Activated CD4-positive, alpha-beta T cell treated with anti-CD3 and anti-CD28 coated beads, Interleukin-2, amount 50 U/mL, for 4 hours (primary cell): Measurements from ENCODE around the gene CLIC5.
A peak's percentile ranks its signal among the peaks of the same experiment; 100 is the strongest.
"Not testable (repeated sequence)": the region's sequence is repeated elsewhere in the genome, so short reads cannot be mapped to it uniquely, and the experiment has no call there.

Source experiments
- DNase-seq, 2 experiments: peaks; one replicate each; pipeline ENCODE4 v3.0.0-alpha.2; 2020

The CLIC5 gene

DNA sequence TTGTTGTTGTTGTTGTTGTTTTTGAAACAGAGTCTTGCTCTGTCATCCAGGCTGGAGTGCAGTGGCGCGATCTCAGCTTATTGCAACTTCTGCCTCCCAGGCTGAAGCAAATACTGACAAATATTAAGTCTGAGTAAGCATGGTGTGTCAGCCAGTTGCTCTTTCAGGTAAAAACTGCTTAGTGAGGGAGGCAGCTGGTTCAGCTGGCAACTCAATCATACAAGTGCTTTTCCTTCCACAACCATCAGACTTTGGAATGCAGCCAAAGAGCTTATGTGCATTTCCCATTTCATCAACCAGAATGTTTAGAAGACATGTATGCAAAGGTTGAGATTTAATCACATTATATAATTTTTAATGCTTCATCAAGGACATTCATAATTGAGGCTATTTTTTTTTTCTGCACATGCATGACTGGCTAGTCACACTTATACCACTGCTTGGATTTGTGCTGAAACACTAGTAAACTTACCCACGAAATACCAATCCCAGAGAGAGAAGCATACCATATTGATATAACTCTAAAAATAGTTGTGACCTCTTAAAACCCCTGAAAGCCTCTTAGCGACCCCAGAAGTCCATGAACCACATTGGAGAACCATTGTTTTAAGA lies 56.0 kb downstream of the CLIC5 start:
- DNase-seq, result no peak

DNA sequence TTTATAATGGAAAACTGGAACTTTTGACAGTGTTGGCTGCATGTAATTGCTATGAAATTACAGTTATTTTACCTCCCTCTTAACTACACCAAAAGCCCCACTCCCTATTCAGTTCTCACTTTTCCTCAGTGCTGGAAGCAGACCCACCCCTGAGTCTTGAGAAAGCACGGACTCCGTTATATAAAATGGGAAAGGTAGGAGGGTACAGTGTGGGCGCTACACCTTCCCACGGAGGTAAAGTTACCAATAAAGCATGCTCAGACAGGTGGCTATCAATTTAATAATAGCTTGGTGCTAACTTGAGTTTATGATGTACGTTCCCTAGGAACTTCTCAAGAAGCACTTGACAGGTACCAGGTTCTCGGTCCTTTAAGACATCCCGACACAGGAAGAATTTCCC lies 59.0 kb downstream of the CLIC5 start:
- no peak for DNase-seq

DNA sequence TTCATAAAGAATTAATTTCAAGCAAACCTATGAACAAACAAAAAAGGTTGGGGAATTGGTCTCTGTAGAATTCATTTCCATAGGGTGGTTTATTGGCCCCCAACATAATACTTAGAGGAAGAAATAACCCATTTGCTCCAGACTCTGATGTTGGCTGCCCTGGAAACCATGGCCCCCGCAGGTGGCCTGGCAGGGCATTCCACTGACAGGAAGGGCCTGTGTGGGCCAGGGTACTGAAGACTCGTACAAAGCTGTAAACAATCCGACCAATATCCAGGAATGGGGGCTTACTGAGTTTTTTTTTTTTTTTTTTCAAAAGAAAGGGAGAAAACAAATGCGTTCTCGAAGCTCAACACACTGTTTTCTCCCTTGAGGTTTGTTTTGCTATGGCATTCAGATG lies 59.5 kb downstream of the CLIC5 start:
- DNase-seq, result no peak

DNA sequence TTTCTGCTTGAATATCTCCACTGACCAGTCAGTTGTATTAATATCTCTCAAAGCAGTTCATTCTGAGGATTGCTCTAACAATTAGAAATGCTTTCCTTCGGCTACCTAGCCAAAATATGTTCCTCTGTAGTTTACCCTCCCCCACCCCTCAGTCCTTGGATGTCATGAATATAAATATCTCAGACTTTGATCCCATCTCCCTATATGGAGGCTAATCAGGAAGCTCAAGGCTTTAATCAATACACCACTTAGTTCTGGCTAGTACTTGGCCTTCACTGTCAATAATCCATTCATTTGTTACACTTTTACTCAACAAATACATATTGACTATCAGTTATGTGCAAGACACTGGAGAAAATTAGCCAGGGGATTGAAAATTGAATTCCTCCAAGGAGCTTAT lies 60.1 kb downstream of the CLIC5 start:
- no peak for DNase-seq

DNA sequence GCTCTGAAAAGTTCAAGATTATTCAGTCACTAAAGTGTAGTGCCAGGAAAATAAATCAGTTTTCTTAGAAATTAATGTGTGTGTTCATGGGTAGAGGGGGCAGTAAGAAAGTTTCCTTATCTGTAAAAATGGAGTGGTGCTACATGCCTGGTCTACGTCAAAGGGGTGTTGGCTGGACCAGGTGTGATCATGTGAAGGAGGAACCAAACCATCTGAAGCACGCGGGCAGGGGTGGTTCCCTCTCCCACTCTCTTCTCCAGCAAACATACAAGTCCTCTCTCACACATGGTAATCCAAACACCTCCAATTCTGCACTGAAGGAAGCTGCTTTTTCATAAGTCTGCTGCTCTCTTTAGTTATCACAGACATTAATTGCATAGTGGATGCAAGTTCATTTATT lies 63.1 kb downstream of the CLIC5 start:
- no peak for DNase-seq

DNA sequence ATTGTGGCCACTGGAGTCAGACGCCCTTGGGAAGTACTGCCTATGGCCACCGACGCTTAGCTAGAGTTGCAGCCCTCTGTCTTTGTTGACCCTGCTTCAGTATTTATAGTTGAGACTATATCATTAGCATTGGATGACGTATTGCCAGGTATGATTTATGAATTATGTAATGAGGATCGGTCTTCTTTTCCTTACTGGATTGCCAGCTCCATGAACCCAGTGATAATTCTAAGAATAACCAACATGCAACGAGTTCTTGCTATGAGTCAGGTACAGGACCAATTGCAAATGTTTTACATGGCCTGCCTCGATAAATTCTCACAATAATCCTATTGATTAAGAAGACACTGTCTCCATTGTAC lies 63.5 kb downstream of the CLIC5 start:
- DNase-seq, result no peak

DNA sequence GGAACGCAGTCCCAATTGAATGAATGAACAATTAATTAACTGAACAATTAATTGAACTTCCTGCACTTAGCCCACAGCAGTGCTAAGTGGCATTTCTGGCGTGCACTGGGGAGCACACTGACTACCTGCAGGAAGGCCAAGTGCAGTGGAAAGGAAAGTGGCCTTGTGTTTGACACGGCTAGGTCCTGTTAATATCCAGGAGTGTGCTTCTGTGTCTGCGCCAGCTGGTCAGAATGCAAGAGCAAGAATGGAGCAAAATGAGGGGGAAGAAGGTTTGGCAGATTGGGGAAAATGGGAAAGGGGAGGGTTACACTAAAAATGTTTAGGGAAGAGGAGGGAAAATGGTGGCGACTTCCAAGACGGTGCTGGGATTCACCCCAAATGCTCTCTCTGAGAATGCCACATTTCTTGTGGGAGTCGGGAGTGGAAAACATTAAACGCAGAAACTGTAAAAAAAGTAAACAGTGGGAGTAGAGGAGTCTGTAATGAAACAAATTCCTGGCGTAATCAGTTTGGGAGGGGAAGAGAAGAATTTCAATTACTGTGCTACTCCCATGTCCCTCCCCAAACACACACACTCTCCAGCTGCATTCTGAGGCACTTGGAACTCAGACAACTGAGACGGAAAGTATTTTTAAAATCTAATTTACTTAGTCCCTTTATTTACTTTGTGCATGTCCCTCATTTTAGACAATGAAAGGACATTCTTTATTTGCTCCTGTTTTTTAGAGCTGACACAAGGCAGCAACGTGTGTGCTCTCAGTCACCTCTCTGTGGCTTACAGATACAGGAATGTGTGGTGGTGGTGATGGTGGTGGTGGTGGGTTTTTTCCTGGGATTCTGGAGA lies 64.1 kb downstream of the CLIC5 start:
- DNase-seq, result no peak

DNA sequence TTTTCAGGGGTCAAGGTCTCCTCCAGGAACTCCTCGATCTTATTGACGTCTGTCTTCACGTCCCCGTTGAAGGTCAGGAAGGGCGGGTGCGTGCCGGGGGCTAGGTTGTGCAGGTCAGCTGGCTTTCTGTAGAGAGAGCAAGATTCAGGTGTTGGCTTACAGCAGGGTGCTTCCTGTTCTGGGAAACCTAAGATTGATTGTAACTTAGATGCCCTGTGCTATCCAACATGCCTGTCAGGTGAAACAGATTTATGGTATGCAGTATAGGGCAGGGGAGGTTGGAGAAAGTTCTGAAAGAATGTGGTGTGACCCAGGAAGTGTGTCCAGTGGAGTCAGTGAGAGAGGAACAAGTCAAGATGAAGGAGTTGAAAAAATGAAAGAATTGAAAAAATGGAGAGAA lies 66.4 kb downstream of the CLIC5 start:
- no peak for DNase-seq

DNA sequence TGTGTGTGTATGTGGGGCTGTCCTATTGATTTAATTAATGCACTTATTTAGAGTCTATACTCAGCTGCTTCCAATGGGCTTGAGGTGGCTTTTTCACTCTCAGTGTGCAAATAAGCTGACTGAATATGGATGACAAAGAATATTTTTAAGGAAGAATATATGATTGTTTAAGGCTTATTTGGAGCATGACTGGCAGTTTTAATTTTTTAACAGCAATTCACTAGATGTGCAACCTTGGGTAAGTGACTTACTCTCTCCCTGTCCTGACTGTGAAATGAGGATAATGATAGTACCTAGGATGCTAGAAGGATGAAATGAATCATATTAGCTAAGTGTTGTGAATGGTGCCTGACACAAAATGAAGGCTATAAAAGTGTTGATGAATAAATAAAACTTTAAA lies 67.9 kb downstream of the CLIC5 start:
- no peak for DNase-seq

DNA sequence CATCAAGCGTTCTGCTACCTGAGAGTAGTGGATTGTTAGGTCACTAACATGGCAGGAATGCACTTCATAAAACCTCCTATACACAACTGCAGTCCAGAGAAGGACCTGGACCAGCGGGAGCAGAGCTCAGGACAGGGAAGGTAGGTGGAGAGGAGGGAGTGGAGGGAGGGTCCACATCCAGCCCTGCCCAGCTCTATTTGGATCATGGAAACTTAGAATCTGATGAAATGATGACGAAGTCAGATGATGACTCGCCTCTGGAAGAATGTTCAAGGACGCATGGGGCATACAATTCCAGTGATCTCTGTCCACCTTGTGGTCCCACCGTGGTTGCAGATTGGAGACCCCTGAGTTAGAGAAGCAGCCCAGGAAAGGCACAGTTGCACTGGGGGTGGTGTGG lies 68.8 kb downstream of the CLIC5 start:
- DNase-seq, result no peak

DNA sequence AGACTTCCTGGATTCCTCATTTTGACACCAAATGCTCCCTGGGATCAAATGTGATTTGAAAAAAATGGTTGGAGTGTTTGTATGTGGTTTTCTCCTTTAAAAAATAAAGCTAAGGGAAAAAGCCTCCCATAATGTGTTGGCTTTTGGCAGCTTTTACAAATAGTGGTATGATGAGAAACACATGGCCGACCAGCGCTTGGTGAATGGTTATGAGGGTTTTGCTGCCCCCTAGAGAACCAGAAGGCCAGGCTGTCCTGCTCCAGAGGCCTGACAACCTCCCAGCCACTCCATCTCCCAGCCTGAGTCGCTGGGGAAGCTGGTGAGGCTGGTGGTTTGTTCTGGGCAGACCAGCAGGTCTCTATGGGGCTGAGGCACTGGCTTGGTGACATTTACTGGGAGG lies 69.3 kb downstream of the CLIC5 start:
- DNase-seq, result no peak

DNA sequence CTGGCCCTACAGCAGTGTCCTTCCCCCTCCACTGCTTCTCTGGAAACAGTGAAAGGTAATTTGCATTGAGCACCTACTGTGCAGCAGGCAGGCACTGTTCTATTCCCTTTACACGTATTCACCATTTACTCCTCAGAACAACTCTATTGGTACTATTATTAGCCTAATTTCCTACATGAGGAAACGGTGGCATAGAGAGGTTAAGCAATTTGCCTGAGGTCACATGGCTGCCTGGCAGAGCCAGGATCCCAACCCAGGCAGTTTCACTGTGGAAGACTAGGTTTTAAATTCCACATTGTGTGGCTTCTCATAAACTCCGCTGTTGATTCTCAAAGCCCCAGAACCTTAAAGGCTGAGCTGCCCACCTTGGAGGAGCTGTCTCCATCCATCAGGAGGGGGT lies 72.7 kb downstream of the CLIC5 start:
- no peak for DNase-seq

DNA sequence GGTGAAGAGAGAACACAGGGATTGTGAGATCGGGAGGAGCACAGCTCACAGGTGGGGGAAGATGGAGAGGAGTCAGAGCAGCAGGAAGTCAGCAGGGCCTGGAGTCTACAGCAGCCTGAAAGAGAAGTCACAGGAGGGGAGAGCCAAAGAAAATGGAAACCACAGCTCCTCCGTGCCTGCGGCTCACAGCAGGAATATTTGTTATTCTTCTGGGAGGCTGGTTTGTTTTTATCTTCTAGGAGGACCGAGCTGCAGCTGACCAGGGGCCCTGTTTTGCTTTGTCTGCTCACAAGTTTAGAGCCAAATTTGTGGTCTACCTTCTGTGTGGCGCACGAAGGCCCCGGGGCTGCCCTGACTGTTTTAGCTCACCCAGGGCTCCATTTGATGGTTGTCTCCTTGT lies 81.8 kb downstream of the CLIC5 start:
- DNase-seq, result no peak

DNA sequence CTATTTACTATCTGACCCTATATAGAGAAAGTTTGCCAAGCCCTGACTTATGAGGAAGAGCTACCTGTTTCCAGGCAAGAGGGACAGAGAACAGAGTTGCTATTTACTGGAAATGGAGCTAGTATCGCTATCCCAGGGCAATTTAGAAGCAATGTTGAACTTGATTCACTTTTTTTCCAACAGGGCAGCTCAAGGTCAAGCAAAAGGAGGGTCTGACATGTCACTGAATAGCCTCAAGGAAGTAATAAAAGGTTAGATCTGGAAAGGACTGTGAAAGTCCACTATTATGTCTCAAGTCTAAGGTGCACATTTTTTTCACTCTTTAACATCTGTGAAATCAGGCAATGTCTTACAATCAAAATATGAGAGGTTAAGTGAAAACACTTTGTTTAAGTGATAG lies 84.4 kb downstream of the CLIC5 start:
- no peak for DNase-seq

DNA sequence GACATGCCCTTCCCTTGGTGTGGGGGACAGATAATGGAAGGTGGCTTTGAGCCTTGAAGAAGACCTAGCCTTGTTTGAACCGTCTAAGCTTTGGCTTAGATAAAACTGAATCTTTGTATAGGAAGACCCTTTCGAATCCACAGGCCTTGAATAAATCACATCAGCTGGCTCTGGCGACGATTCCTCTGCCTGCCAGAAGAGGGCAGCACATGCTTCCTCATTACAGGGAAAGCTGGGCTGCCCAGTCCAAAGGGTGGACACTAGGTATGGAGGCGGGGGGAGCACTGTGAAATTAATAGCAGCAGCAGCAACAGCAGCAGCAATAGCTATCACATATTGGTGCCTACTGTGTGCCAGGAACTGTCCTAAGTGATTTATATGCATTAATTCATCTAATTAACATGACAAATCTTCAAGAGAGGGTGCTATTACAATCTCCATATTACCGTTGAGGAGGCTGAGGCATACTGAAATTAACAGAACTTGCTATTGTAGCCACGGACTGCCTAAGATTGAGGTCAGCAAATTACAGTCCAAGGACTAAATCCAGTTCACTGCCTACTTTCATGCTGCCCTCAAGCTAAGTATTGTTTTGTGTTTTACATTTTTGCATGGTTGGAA lies 85.1 kb downstream of the CLIC5 start:
- DNase-seq, result peak; percentile 38 to 49

DNA sequence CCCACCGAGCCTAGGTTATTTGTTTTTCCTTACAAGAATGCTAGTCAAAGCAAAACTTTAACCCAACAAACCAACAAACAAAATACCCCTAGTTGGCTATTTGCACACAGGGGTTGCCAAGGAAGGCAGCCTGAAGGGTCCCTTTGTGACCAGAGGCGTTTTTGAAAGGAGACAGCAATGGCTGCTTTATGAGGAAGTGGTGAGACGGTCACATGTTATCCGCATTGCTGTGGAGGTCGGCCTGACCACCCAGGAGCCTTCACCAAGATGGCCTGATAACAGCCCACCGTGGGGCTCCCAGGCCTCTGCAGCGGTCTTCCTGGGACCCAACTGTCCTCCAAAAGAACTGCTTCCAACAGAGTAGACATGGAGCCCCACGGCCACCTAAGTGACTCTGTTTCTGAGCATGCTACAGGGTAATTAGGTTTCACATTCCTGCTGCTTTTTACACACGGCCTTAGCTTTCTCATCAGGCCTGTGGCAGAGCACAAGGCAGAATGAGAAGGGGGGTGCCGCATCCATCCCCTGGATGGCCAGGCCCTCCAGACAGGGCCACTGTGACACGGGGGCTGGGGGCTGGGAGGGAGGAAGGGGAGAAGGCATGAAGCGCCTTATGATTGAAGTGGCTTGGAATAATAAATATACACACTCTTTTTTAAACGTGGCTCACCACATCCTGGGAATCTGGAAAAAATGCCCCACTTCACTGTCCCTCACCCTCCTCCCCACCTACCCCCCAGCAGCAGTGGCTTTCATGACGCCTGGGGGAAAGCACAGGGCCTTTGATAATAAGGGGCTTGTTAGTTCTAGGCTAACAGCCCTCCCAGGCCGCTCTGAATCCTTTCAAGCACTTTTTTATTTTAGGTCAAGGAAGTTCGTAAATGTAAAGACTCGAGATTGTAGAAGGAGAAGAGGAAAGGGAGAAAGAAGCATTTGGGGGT lies 86.0 kb downstream of the CLIC5 start:
- DNase-seq, result no peak

DNA sequence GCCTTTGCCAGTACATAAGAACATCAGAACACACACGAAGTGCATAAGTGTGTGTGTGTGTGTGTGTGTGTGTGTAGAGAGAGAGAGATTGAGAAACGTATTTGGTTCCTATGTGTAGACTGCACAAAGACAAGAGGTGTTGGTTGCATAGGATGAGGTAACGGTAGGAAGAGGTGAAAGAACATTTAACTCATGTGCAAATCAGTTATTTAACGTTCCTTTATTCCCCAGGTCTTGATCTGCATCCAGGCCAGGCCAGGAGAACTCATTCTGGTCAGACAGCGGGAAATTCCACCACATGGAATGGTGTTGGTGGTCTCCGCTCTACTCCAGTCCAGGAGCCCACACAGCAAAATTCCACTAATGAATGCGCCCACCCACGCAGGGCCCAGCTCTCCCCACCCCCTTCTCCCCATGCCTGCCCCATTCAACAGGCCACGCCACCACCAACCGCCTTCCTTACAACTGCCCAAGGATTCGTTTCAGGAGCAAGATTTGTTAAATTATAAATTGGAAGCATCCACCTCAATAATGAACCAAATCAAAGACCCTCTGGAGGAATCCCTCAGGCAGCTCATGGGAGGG lies 86.8 kb downstream of the CLIC5 start:
- DNase-seq, result no peak

DNA sequence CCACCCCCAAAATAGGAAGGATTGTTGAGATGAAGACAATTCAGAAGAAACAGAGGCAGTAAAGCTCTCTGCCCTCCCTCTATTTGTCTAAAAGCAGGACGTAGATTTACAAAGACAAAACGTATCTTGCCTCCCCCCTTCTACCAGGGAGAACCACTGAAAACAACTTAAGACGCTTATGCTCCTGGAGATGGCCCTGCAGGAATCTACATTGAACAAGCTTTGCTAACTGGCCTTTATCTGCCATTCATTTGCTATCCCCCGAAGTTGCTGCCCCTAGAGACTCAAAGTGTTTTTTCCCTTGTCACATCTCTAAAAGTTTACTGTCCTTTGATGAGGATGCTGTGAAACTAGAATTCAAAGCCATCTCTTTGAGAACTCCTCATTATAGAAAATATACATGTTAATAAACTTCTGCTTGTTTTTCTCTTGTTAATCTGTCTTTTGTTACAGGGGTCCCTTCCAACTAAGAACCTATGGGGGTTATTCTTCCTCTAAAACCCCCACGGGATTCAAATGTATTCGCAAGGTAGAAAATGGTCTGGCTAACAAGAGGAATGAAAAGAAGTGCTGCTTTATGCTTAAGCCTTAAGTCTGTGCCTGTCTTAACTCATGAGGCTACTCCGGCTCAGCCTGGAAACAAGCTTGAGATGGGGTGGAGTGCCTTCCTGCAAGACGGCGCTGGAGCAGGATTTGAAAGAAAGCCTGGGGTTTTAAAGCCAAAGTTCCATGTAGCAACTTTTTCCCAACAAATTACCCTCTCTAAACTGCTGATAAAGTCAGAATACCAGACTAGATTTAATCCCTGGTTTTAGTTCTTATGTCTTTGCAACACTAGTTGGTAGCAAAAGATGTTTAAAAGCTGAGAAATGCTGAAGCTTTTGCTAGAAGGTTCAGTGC lies 88.0 kb downstream of the CLIC5 start:
- no peak for DNase-seq

DNA sequence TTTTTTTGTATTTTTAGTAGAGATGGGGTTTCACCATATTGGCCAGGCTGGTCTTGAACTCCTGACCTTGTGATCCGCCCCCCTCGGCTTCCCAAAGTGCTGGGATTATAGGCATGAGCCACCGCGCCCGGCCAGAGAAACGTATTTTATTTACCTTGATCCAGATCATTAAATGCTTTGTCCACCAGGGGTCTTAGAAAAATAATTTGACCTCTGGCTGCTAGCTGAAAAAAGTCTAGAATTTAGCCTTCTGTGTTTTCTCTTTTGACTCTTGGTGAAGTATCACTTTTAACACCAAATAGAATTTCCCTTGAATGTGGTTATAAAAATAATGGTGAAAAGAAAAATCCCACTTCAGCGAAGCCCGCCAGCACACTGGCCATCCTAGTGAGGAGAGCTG lies 89.2 kb downstream of the CLIC5 start:
- DNase-seq, result not testable (repeated sequence)

DNA sequence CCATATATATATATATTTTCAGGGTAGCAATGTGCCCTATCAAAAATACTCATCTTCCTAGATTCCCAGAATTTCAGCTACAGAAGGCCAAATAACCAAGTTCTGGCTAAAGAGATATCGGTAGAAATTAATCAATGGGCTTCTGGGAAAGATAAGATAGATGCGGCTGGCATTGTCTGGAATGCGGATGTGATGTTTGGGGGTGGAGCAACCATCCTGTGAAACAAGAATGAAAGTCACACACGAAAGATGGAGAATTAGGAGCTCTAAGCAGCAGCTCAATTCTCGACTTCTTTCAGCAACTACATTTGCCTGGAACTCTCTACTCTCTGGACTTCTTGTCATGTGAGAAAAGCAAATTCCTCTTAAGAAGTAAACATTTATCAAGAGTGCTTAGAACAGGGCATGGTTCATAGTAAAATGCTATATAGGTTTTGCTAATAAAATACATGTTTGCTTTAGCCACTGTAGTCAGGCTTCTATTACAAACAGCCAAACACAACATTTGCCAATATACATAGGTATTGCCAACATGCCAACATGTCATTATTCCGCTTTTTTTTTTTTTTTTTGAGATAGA lies 90.8 kb downstream of the CLIC5 start:
- DNase-seq, result no peak

DNA sequence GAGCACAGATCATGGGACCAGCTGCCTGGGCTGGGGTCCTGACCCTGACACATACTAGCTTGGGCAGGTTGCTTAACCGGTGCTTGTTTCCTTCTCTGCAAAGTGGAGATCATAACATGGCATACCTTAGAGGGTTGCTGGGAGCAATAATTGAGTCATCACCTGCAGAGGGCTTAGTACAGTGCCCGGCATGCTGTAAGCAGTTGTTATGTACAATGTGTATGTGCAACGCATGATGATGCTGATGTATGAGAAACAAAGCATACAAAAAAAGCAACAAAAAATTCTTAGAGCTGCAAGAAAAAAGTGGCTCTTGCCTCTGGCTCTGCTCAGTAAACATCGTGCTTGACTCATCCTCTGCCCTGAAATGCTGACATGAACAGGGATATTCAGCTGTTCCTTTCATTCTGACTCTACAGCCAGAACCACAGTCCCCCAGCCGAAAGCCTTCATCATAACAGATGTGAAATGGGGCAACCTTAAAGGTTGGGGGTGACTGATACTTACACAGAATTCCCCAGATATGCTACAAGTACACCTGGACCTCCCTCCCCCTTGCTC lies 91.7 kb downstream of the CLIC5 start:
- no peak for DNase-seq
